GM23338 (cell line): ENCODE results near the gene DOK1. TPM values are rescaled to one million over a fixed set of nuclear protein-coding genes. Genes with fewer than 3 reads are reported as not detected.

Experiments
- ATAC-seq: fragments of 200-7000 bp; cut with Tn5 transposase; 3 replicates; pipeline ENCODE4 v1.9.1; 2020
- DNase-seq: peaks from one replicate; pipeline ENCODE4 v3.0.0-alpha.2; 2015; ENCODE audit warnings: low spot score
- H2AFZ ChIP-seq: fragments of 200-600 bp; sonication (generic); 2 replicates; pipeline ENCODE4 v1.8.0; 2016; ENCODE audit warnings: antibody characterized with exemption, mild to moderate bottlenecking, moderate library complexity
- H3F3A ChIP-seq: fragments of 200-600 bp; sonication (generic); replicated peaks from 2 replicates; pipeline ENCODE4 v1.8.0; 2017; ENCODE audit warnings: antibody characterized with exemption, mixed run types, low read depth
- H3K27ac ChIP-seq: fragments of 200-600 bp; sonication (generic); 2 replicates; pipeline ENCODE4 v1.6.1; 2016; ENCODE audit warnings: low read depth
- H3K27me3 ChIP-seq: fragments of 200-600 bp; sonication (generic); 2 replicates; pipeline ENCODE4 v1.8.0; 2016; ENCODE audit warnings: mild to moderate bottlenecking, mixed run types, moderate library complexity; ENCODE audit not compliant: insufficient read depth
- H3K36me3 ChIP-seq: fragments of 200-600 bp; sonication (generic); 2 replicates; pipeline ENCODE4 v1.8.0; 2016; ENCODE audit warnings: mild to moderate bottlenecking; ENCODE audit not compliant: insufficient read depth
- H3K4me1 ChIP-seq: fragments of 200-600 bp; sonication (generic); 2 replicates; pipeline ENCODE4 v1.8.0; 2016; ENCODE audit warnings: mild to moderate bottlenecking, moderate library complexity; ENCODE audit not compliant: insufficient read depth
- H3K4me2 ChIP-seq: fragments of 200-600 bp; sonication (generic); 2 replicates; pipeline ENCODE4 v1.7.1; 2017; ENCODE audit warnings: mixed run types
- H3K4me3 ChIP-seq: fragments of 200-600 bp; sonication (generic); 2 replicates; pipeline ENCODE4 v1.6.1; 2016; ENCODE audit warnings: mixed run types
- H3K79me2 ChIP-seq: fragments of 200-600 bp; sonication (generic); replicated peaks from 2 replicates; pipeline ENCODE4 v1.8.0; 2017; ENCODE audit warnings: mild to moderate bottlenecking; ENCODE audit not compliant: insufficient read depth
- H3K9me2 ChIP-seq: fragments of 200-600 bp; sonication (generic); 2 replicates; pipeline ENCODE4 v1.8.0; 2017; ENCODE audit not compliant: insufficient read depth
- H4K20me1 ChIP-seq: fragments of 200-600 bp; sonication (generic); replicated peaks from 2 replicates; pipeline ENCODE4 v1.8.0; 2017; ENCODE audit warnings: mild to moderate bottlenecking; ENCODE audit not compliant: insufficient read depth
- H3K27ac Mint-ChIP-seq: 2 replicates; pipeline ENCODE4 v1.8.0; 2020; ENCODE audit warnings: inconsistent platforms, mild to moderate bottlenecking, moderate library complexity, mixed read lengths
- H3K27me3 Mint-ChIP-seq: 3 replicates; pipeline ENCODE4 v1.8.0; 2022; ENCODE audit warnings: low read depth, mild to moderate bottlenecking, moderate library complexity, mixed read lengths, inconsistent platforms; ENCODE audit not compliant: insufficient read depth, poor library complexity
- H3K36me3 Mint-ChIP-seq: 3 replicates; pipeline ENCODE4 v1.8.0; 2021; ENCODE audit warnings: low read depth, mild to moderate bottlenecking, inconsistent platforms, moderate library complexity, mixed read lengths
- H3K4me1 Mint-ChIP-seq: 3 replicates; pipeline ENCODE4 v1.8.0; 2020; ENCODE audit warnings: mild to moderate bottlenecking, inconsistent platforms, mixed read lengths
- H3K4me3 Mint-ChIP-seq: 3 replicates; pipeline ENCODE4 v1.8.0; 2021; ENCODE audit warnings: moderate library complexity, mild to moderate bottlenecking, inconsistent platforms, mixed read lengths
- H3K9me3 Mint-ChIP-seq: 3 replicates; pipeline ENCODE4 v1.8.0; 2020; ENCODE audit warnings: moderate library complexity, mild to moderate bottlenecking, inconsistent platforms, mixed read lengths
- CREB1 ChIP-seq: fragments of 250-450 bp; sonication (Bioruptor Pico); IDR thresholded peaks from 2 replicates; pipeline ENCODE4 v1.5.0; 2020; ENCODE audit warnings: low read depth, mild to moderate bottlenecking, moderate library complexity
- ETS1 ChIP-seq: IDR thresholded peaks from 2 replicates; pipeline ENCODE4 v1.6.1; 2016; ENCODE audit warnings: antibody characterized with exemption
- EZH2 ChIP-seq: fragments of 200-600 bp; sonication (generic); IDR thresholded peaks from one replicate; pipeline ENCODE4 v1.8.0; 2017; ENCODE audit warnings: antibody characterized with exemption, mild to moderate bottlenecking, low read depth; ENCODE audit not compliant: unreplicated experiment
- EZH2phosphoT487 ChIP-seq: fragments of 200-600 bp; sonication (generic); IDR thresholded peaks from one replicate; pipeline ENCODE4 v1.8.1; 2018; ENCODE audit warnings: antibody characterized with exemption; ENCODE audit not compliant: unreplicated experiment
- JUNB ChIP-seq: IDR thresholded peaks from one replicate; pipeline ENCODE4 v1.6.1; 2016; ENCODE audit warnings: antibody characterized with exemption; ENCODE audit not compliant: unreplicated experiment
- NANOG ChIP-seq: IDR thresholded peaks from 2 replicates; pipeline ENCODE4 v1.6.1; 2016; ENCODE audit warnings: antibody characterized with exemption, borderline replicate concordance
- POLR2AphosphoS5 ChIP-seq: IDR thresholded peaks from 2 replicates; pipeline ENCODE4 v1.6.1; 2016; ENCODE audit warnings: antibody characterized with exemption, low read depth
- REST ChIP-seq: IDR thresholded peaks from one replicate; pipeline ENCODE4 v1.6.1; 2018; ENCODE audit warnings: antibody characterized with exemption; ENCODE audit not compliant: unreplicated experiment
- ZNF114 ChIP-seq: fragments of 250-450 bp; sonication (Bioruptor Pico); IDR thresholded peaks from 2 replicates; pipeline ENCODE4 v1.5.0; 2020; ENCODE audit warnings: mild to moderate bottlenecking, moderate library complexity
- ZNF462 ChIP-seq: fragments of 250-450 bp; sonication (Bioruptor Pico); IDR thresholded peaks from 2 replicates; pipeline ENCODE4 v1.5.0; 2020; ENCODE audit warnings: mild to moderate bottlenecking, moderate library complexity
- polyA plus RNA-seq: library from polyadenylated mRNA; unstranded; fragments of >200 nt; fragmentation: Nextera tagmentation; extraction: Ambion mirVana; gene quantifications from 2 replicates; pipeline ENCODE4 v1.2.1, GENCODE V29; 2016
- total RNA-seq: library from RNA; depleted of rRNA; stranded (reverse); fragments of >200 nt; shearing (Covaris generic); gene quantifications from 2 replicates; pipeline ENCODE4 v1.2.3, GENCODE V29; 2014

DOK1 gene
- total and polyA plus RNA-seq, 2 experiments from 2014 or later, result 3.9 to 15.5 TPM

GRCh38 chr2:74524005-74524404, 30.5 kb upstream of the DOK1 start (continued):
- no peak for TF ChIP-seq REST

GRCh38 chr2:74524955-74525716, 29.4 kb upstream of the DOK1 start:
- Mint-ChIP-seq H3K36me3 (peaks cover 32% of the 10 kb centered on the region), H3K27me3 (peaks cover 33% of the 10 kb centered on the region), H3K9me3 (no peaks in the 10 kb centered on the region), H3K27ac (no peak overlapping the region), H3K4me3 (no peak overlapping the region), H3K4me1 (peaks cover 14% of the 10 kb centered on the region)
- peaks cover 18% of the 10 kb centered on the region for H3K79me2 ChIP-seq
- peaks cover 9% of the 10 kb centered on the region; the same call in 1 of the 2 replicates for H4K20me1 ChIP-seq
- H3F3A ChIP-seq, result 0 out of 2 replicates have a peak, but pooled peaks cover 10% of the 10 kb centered on the region
- H3K4me2 ChIP-seq, result no peak overlapping the region
- peaks cover 11% of the 10 kb centered on the region for H3K36me3 ChIP-seq
- ATAC-seq (no peak), DNase-seq (no peak)
- H3K4me3 ChIP-seq, result no peak overlapping the region
- H3K27ac ChIP-seq, result no peak overlapping the region
- no peak overlapping the region for H2AFZ ChIP-seq
- peaks cover 7% of the 10 kb centered on the region; the same call in 1 of the 2 replicates for H3K4me1 ChIP-seq
- H3K9me2 ChIP-seq, result no peaks in the 10 kb centered on the region
- H3K27me3 ChIP-seq, result peaks cover 30% of the 10 kb centered on the region
- no peak for TF ChIP-seq EZH2phosphoT487
- no peak for TF ChIP-seq ZNF462 (CRISPR knock-in tag)
- no peak for TF ChIP-seq CREB1 (CRISPR knock-in tag)
- TF ChIP-seq JUNB, result no peak
- no peak for TF ChIP-seq REST
- TF ChIP-seq ETS1, result no peak
- no peak for TF ChIP-seq EZH2
- no peak for TF ChIP-seq NANOG
- no peak for TF ChIP-seq ZNF114 (CRISPR knock-in tag)
- no peak for TF ChIP-seq POLR2AphosphoS5
